ENCODE data around the gene INF2.
"Not testable (repeated sequence)": the region's sequence is repeated elsewhere in the genome, so short reads cannot be mapped to it uniquely, and the experiment has no call there.

INF2 gene

GRCh38 chr14:104651876-104652260 lies 37.5 kb upstream of the INF2 start:
- TF ChIP-seq CTCF (conservative IDR thresholded peaks at IDR 0.05; ENCODE audit: control insufficient read depth, insufficient read depth, low read depth, low read length): no peak
- DNase-seq (ENCODE audit: low read depth): no peak
- no peak overlapping the region for H3K4me3 ChIP-seq (ENCODE audit: control insufficient read depth, low read depth, low read length)

GRCh38 chr14:104652386-104652785 lies 37.0 kb upstream of the INF2 start:
- no peak for TF ChIP-seq CTCF (conservative IDR thresholded peaks at IDR 0.05; ENCODE audit: control insufficient read depth, insufficient read depth, low read depth, low read length)
- H3K4me3 ChIP-seq (ENCODE audit: control insufficient read depth, low read depth, low read length): no peak overlapping the region
- DNase-seq (ENCODE audit: low read depth): no peak

GRCh38 chr14:104653130-104653920 lies 36.1 kb upstream of the INF2 start:
- not testable (repeated sequence) for DNase-seq (ENCODE audit: low read depth); H3K4me3 ChIP-seq (ENCODE audit: control insufficient read depth, low read depth, low read length)

GRCh38 chr14:104654119-104654518 lies 35.3 kb upstream of the INF2 start:
- H3K4me3 ChIP-seq (ENCODE audit: control insufficient read depth, low read depth, low read length): no peak overlapping the region
- DNase-seq (ENCODE audit: low read depth): no peak
- no peak for TF ChIP-seq CTCF (conservative IDR thresholded peaks at IDR 0.05; ENCODE audit: control insufficient read depth, insufficient read depth, low read depth, low read length)

- no peak for TF ChIP-seq CTCF (conservative IDR thresholded peaks at IDR 0.05; ENCODE audit: control insufficient read depth, insufficient read depth, low read depth, low read length)
- H3K4me3 ChIP-seq (ENCODE audit: control insufficient read depth, low read depth, low read length): no peak overlapping the region
- no peak for DNase-seq (ENCODE audit: low read depth)
Observed at GRCh38 chr14:104655128-104655848, 34.1 kb upstream of the INF2 start.

GRCh38 chr14:104656014-104656714 lies 33.3 kb upstream of the INF2 start:
- H3K4me3 ChIP-seq (ENCODE audit: control insufficient read depth, low read depth, low read length): no peak overlapping the region
- no peak for TF ChIP-seq CTCF (conservative IDR thresholded peaks at IDR 0.05; ENCODE audit: control insufficient read depth, insufficient read depth, low read depth, low read length)

GRCh38 chr14:104657101-104657524 lies 32.3 kb upstream of the INF2 start:
- H3K4me3 ChIP-seq (ENCODE audit: control insufficient read depth, low read depth, low read length): no peak overlapping the region
- no peak for DNase-seq (ENCODE audit: low read depth)
- TF ChIP-seq CTCF (conservative IDR thresholded peaks at IDR 0.05; ENCODE audit: control insufficient read depth, insufficient read depth, low read depth, low read length): no peak

More at GRCh38 chr14:104656014-104656714, 33.3 kb upstream of the INF2 start:
- no peak for DNase-seq (ENCODE audit: low read depth)

Data from fibroblast of mammary gland (primary cell).